Measurements from ENCODE around the gene ENAH.

The ENAH gene

GRCh38 chr1:225485226-225485625, 167.7 kb downstream of the ENAH start:
- no peak overlapping the region for H3K27ac ChIP-seq (ENCODE audit: low read length)
- H2AFZ ChIP-seq (ENCODE audit: low read depth, low read length) = no peak overlapping the region
- H3K36me3 ChIP-seq (replicated peaks; ENCODE audit: low read depth, low read length) = no peaks in the 10 kb centered on the region
- H3K4me1 ChIP-seq (ENCODE audit: low read length) = peaks cover 11% of the 10 kb centered on the region
- no peak for TF ChIP-seq CTCF (IDR thresholded peaks at IDR 0.05; ENCODE audit: low read depth, low read length)
- TF ChIP-seq EZH2phosphoT487 (IDR thresholded peaks at IDR 0.05; ENCODE audit: low read depth) = no peak
- no peaks in the 10 kb centered on the region for H3K79me2 ChIP-seq (ENCODE audit: low read length)
- no peaks in the 10 kb centered on the region for H4K20me1 ChIP-seq (ENCODE audit: insufficient read depth, low read length)
- H3K4me2 ChIP-seq (ENCODE audit: low read length) = no peak overlapping the region
- H3K9me3 ChIP-seq (ENCODE audit: insufficient read depth, low read length) = no peaks in the 10 kb centered on the region
- no peak overlapping the region for H3K9ac ChIP-seq (ENCODE audit: low read length)
- H3K4me3 ChIP-seq (ENCODE audit: low read length) = no peak overlapping the region
- H3K27me3 ChIP-seq (ENCODE audit: low read depth, low read length) = peaks cover 35% of the 10 kb centered on the region

- H3K27ac ChIP-seq (ENCODE audit: low read length) = no peak overlapping the region
- no peaks in the 10 kb centered on the region for H3K36me3 ChIP-seq (replicated peaks; ENCODE audit: low read depth, low read length)
- H3K27me3 ChIP-seq (ENCODE audit: low read depth, low read length) = peaks cover 37% of the 10 kb centered on the region
- no peak overlapping the region for H2AFZ ChIP-seq (ENCODE audit: low read depth, low read length)
- no peaks in the 10 kb centered on the region for H3K9me3 ChIP-seq (ENCODE audit: insufficient read depth, low read length)
- H3K4me2 ChIP-seq (ENCODE audit: low read length) = no peak overlapping the region
- no peak overlapping the region for H3K4me3 ChIP-seq (ENCODE audit: low read length)
- H4K20me1 ChIP-seq (ENCODE audit: insufficient read depth, low read length) = no peaks in the 10 kb centered on the region
- H3K9ac ChIP-seq (ENCODE audit: low read length) = no peak overlapping the region
- peaks cover 12% of the 10 kb centered on the region for H3K4me1 ChIP-seq (ENCODE audit: low read length)
- TF ChIP-seq EZH2phosphoT487 (IDR thresholded peaks at IDR 0.05; ENCODE audit: low read depth) (no peak), CTCF (IDR thresholded peaks at IDR 0.05; ENCODE audit: low read depth, low read length) (no peak)
- H3K79me2 ChIP-seq (ENCODE audit: low read length) = no peaks in the 10 kb centered on the region
Measured at GRCh38 chr1:225484657-225485214, 168.2 kb downstream of the ENAH start.

- Histone ChIP-seq H3K4me3 (ENCODE audit: low read length) (no peak overlapping the region), H2AFZ (ENCODE audit: low read depth, low read length) (no peak overlapping the region), H3K36me3 (replicated peaks; ENCODE audit: low read depth, low read length) (no peaks in the 10 kb centered on the region), H3K79me2 (ENCODE audit: low read length) (no peaks in the 10 kb centered on the region), H3K9ac (ENCODE audit: low read length) (no peak overlapping the region), H3K4me1 (ENCODE audit: low read length) (peaks cover 12% of the 10 kb centered on the region), H3K4me2 (ENCODE audit: low read length) (no peak overlapping the region), H3K27ac (ENCODE audit: low read length) (no peak overlapping the region), H3K9me3 (ENCODE audit: insufficient read depth, low read length) (no peaks in the 10 kb centered on the region), H4K20me1 (ENCODE audit: insufficient read depth, low read length) (no peaks in the 10 kb centered on the region), H3K27me3 (ENCODE audit: low read depth, low read length) (peaks cover 41% of the 10 kb centered on the region)
- TF ChIP-seq CTCF (IDR thresholded peaks at IDR 0.05; ENCODE audit: low read depth, low read length) (no peak), EZH2phosphoT487 (IDR thresholded peaks at IDR 0.05; ENCODE audit: low read depth) (no peak)
Measured at GRCh38 chr1:225483818-225484656, 168.9 kb downstream of the ENAH start.

- Histone ChIP-seq H3K4me1 (ENCODE audit: low read length) (peaks cover 12% of the 10 kb centered on the region), H3K36me3 (replicated peaks; ENCODE audit: low read depth, low read length) (no peaks in the 10 kb centered on the region), H3K27me3 (ENCODE audit: low read depth, low read length) (peaks cover 46% of the 10 kb centered on the region), H3K27ac (ENCODE audit: low read length) (no peak overlapping the region), H2AFZ (ENCODE audit: low read depth, low read length) (no peak overlapping the region), H3K79me2 (ENCODE audit: low read length) (no peaks in the 10 kb centered on the region), H3K4me2 (ENCODE audit: low read length) (no peak overlapping the region), H4K20me1 (ENCODE audit: insufficient read depth, low read length) (no peaks in the 10 kb centered on the region), H3K9me3 (ENCODE audit: insufficient read depth, low read length) (no peaks in the 10 kb centered on the region), H3K9ac (ENCODE audit: low read length) (no peak overlapping the region), H3K4me3 (ENCODE audit: low read length) (no peak overlapping the region)
- TF ChIP-seq EZH2phosphoT487 (IDR thresholded peaks at IDR 0.05; ENCODE audit: low read depth) (no peak), CTCF (IDR thresholded peaks at IDR 0.05; ENCODE audit: low read depth, low read length) (no peak)
Measured at GRCh38 chr1:225482421-225482950, 170.4 kb downstream of the ENAH start.
